Breast epithelium (tissue), 3 donors: Measurements from ENCODE around the gene ZNF831.

ENCODE experiments used
- POLR2AphosphoS5 ChIP-seq, 3 donors: sonication (generic); formaldehyde crosslinking; IDR thresholded peaks; one replicate each; pipeline ENCODE4 v1.6.1; 2017; ENCODE audit warnings: antibody characterized with exemption in 3 of 3
- TF ChIP-seq, protein P1 (sequence below), 3 donors: fragments of 450-650 bp; IDR thresholded peaks; one replicate each; pipeline ENCODE4 v1.5.1; 2016 to 2017; ENCODE audit warnings: antibody characterized with exemption in 3 of 3, mild to moderate bottlenecking in 3 of 3, moderate library complexity in 3 of 3

DNA sequence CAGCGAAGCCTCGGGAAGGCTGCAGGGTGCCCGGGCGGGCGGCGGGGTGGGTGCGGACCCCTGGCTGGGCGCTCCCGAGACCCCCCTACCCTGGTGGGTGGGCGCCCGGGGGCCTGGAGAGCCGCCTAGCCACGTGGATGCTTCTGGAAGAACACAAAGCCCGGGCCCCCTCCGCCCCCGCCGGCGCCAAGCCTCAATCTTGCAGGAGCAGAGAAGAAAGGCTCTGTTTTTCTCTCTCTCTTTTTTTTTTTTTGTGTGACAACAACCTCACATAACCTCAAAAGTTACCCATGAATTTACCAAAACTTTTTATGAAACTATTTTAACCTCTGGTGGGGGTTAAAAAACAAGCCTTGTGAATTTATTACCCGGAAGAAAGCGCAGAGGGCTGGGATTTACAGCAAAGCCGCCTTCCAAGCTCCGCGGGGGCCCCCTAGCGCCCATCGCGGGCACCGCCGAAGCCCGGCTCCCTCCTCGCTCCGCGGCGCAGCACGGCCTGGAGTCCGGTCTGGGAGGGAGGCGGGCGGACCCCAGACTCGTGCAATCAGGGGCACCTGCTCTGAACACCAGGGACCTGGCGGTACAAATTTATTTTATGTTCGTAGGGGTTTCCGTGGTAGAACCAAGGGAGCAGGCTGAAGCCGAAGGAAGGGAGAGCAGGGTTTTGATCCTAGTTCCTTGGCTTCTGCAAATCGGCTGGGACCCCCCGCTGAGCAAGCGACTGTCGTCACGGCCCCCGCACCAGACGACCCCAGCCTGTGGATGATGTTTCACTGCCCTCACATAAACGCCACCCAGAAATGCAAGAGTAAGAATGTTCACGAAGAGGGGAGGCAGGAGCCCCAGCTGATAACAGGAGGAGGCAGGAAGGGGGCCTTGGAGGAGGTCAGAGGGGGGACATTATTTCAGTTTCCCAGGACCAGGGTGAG, 58.9 kb downstream of the ZNF831 start:
- TF ChIP-seq, protein P1, sequence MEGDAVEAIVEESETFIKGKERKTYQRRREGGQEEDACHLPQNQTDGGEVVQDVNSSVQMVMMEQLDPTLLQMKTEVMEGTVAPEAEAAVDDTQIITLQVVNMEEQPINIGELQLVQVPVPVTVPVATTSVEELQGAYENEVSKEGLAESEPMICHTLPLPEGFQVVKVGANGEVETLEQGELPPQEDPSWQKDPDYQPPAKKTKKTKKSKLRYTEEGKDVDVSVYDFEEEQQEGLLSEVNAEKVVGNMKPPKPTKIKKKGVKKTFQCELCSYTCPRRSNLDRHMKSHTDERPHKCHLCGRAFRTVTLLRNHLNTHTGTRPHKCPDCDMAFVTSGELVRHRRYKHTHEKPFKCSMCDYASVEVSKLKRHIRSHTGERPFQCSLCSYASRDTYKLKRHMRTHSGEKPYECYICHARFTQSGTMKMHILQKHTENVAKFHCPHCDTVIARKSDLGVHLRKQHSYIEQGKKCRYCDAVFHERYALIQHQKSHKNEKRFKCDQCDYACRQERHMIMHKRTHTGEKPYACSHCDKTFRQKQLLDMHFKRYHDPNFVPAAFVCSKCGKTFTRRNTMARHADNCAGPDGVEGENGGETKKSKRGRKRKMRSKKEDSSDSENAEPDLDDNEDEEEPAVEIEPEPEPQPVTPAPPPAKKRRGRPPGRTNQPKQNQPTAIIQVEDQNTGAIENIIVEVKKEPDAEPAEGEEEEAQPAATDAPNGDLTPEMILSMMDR (IDR thresholded peaks at IDR 0.05): peak; percentile 53 to 88 (median 86)
- TF ChIP-seq POLR2AphosphoS5 (IDR thresholded peaks at IDR 0.05): peak in 1 of 3 donors; percentile 28
